Esophagus squamous epithelium (tissue), 4 donors: ENCODE data around the gene TNFSF4.

ENCODE experiments used
- CTCF ChIP-seq, 6 experiments: fragments of 450-650 bp in 4 of 6; fragments of 200-600 bp in 2 of 6; sonication (generic) in 2 of 6; IDR thresholded peaks; one replicate each; pipeline ENCODE4 v1.5.1; 2016 to 2019; ENCODE audit warnings: antibody characterized with exemption in 6 of 6, mild to moderate bottlenecking in 4 of 6, moderate library complexity in 4 of 6
- POLR2A ChIP-seq, 4 donors: fragments of 450-650 bp; IDR thresholded peaks; one replicate each; pipeline ENCODE4 v1.6.1; 2017; ENCODE audit warnings: antibody characterized with exemption in 4 of 4, mild to moderate bottlenecking in 4 of 4, moderate library complexity in 3 of 4

- no peak for TF ChIP-seq CTCF (IDR thresholded peaks at IDR 0.05)
- no peak for TF ChIP-seq POLR2A (IDR thresholded peaks at IDR 0.05)
Measured at GRCh38 chr1:173148971-173149370, 58.2 kb downstream of the TNFSF4 start.
